Amygdala (tissue), 56 donors: Measurements from ENCODE around the gene PRKAB1.
"Not testable (repeated sequence)": the region's sequence is repeated elsewhere in the genome, so short reads cannot be mapped to it uniquely, and the experiment has no call there.

Experiments
- DNase-seq, 56 donors: peaks; one replicate each; lab custom pipeline; 2025; lab: John Stamatoyannopoulos, UW

PRKAB1 gene

GRCh38 chr12:119683413-119683812 lies 15.5 kb downstream of the PRKAB1 start:
- no peak for DNase-seq

DNA sequence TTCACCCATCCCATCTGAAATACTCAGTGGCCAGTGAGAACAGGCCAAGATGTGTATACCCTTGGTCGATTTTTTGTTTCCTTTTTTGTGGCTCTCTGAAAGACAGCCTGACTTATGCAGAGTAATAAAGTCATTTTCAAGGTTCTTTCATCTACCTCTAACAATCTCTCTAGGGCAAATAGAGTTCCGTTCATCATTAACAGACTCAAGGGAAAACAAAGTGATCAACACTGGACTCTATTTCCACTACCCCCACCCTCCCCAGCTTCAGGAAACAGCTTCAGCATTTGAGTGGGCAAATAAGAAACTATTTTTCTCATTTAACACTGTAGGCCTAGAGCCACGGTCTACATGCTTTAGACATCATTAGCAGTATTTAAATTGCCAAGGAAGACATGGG lies 15.9 kb downstream of the PRKAB1 start:
- DNase-seq = no peak

DNA sequence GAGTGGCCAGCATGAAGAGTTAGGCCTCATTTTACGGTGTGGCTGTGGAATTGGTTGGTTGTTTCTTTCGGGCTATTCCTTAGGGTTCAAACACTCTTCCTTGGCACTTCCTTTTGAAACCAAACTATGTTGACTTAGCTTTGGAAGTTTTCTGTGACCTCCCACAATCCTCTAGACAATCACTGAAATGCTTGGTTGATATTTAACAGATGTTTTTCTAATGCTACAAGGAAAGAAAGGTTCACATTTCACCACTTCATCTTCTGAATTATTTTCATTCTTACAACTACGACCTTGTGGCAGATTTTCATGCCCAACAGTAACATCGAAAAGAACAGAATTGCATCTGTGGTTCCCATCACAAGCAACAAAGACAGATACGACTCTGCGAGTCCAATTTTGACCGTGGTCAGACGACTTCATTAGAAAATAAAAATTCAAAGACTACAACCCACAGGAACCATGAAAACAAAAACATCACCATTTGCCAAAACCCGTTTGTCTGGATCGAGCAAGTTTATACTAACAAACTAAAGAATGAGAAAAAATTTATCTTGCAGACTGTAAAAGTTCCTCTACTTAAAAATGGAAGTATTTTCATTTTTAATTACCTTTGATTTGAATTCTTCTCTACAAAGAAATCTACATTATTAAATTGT lies 16.9 kb downstream of the PRKAB1 start:
- no peak for DNase-seq

GRCh38 chr12:119685375-119685774 lies 17.4 kb downstream of the PRKAB1 start:
- DNase-seq = no peak

DNA sequence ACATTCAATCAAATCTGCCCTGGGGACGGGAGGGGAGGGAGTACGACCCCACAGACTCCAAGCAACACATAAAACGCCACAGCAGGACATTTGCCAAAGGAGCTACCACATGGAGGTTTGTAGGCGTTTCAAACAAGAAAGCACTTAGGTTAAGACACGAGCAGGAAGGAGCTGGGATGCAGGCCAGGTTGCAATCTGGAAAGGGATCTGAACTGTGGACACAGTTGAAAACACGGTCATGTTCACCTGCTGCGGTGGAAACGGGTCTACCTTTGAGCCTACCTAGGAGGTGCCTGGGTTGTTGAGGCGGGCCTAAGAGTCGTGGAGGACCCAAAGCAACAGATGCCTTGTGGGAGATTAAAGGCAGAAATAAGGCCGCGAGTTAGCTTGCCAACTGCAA lies 18.4 kb downstream of the PRKAB1 start:
- no peak for DNase-seq

GRCh38 chr12:119686776-119687175 lies 18.8 kb downstream of the PRKAB1 start:
- peak in 4 of 56 donors; percentile 7 to 55 (median 21) for DNase-seq

- no peak for DNase-seq
These were observed 19.5 kb downstream of the PRKAB1 start for GRCh38 chr12:119687406-119687805.

DNA sequence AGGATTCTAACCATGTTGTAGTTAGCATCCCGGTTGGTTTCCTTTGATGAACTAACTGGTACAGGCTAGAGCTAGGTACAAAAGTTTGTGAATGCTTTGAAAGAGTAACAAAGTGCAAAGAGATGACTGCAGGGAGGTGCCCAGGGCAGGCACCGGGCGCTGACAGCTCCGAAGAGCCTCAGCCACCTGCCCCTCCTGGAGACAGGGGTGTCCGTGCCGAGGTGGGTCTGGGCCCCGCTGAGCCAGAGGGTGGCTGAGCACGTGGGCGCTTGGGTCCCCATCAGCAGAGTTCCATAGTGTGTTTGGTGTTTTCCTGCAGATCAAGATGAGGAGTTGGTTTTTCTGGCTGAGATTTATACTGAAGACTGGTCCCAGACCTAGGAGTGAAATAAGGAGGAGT lies 19.9 kb downstream of the PRKAB1 start:
- DNase-seq = no peak

GRCh38 chr12:119689935-119690500 lies 22.1 kb downstream of the PRKAB1 start:
- no peak for DNase-seq

- no peak for DNase-seq
These were observed 23.4 kb downstream of the PRKAB1 start for GRCh38 chr12:119691202-119691810.

GRCh38 chr12:119692410-119692809 lies 24.5 kb downstream of the PRKAB1 start:
- DNase-seq = peak in 3 of 56 donors; percentile 8 to 19 (median 14)

DNA sequence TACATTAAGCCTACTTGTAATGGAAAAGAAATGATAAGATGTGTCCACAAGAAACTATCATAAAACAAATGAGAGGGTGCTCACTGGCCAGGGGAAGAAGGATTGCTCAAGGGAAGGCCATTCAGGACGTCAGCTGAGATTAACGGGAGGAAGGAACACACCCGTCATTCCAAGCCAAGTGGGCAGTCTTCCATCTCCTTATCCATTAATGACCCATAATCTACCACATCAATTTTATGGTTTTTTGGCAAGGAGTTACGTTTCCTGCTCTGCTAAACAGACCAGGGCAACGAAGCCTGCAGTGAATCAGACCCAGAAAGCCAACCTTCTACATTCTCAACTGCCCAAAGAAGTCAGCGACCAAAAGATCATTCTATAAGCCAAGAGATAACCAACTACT lies 25.1 kb downstream of the PRKAB1 start:
- no peak for DNase-seq

DNA sequence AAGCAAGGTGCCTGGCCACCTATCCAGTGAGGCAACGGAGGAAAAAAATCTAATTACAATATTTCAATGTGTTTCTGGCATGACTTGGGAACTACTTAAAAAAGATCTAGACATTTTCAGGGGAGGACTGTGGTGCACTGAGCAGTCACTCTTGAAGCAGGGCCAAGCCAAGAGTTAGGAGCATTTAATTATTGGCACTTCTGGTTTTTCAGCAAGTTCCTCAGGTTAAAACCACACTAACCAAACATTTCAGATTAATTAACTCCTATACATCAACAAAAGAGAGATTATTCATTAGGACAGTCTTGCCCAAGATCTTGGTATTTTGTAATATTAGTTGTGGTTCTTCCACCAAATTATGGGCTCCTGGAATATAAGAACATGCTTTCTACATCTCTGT lies 25.6 kb downstream of the PRKAB1 start:
- DNase-seq = no peak

- no peak for DNase-seq
These were observed 26.2 kb downstream of the PRKAB1 start for GRCh38 chr12:119694111-119694510.

GRCh38 chr12:119695034-119695433 lies 27.1 kb downstream of the PRKAB1 start:
- no peak for DNase-seq

DNA sequence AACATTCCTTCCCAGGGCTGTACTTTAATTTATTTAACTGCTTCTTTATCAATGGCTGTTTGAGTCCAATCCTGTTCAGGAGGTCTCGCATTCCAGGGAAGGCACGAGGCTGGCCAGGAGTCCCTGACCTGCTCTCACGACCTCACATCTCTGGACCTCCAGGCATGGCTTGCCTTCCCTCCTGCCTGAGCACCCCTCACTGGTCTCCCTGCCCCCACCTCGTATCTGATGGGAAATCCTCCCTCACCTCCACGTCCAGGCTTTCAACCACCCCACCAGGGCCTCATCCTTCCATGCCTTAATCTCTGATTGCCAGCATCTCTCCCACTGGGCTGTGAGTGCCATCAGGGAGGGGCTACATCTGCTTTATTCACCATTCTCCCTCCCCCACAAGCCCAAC lies 29.0 kb downstream of the PRKAB1 start:
- DNase-seq = no peak

GRCh38 chr12:119699199-119699760 lies 31.3 kb downstream of the PRKAB1 start:
- no peak for DNase-seq

DNA sequence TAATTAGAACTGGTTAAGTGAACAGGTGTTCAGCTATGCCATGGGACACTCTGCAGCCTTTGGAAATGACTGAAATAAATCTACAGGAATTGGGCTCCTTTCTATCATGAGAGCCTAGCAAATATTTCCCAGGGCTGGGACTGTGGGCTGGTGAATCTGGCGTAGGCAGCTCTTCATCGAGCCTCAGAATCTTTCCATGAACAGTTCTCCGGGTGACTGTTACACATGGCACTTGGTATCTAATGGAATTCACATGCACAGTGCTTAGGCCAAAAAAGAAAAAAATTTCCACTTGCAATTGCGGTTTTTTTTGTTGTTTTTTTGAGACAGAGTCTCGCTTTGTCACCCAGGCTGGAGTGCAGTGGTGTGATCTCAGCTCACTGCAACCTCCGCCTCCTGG lies 32.1 kb downstream of the PRKAB1 start:
- peak in 2 of 56 donors; percentile 26 to 36 for DNase-seq

GRCh38 chr12:119704065-119704747 lies 36.3 kb downstream of the PRKAB1 start:
- DNase-seq = peak in 1 of 56 donors; percentile 15

- DNase-seq = no peak
These were observed 37.2 kb downstream of the PRKAB1 start for GRCh38 chr12:119705182-119705581.

DNA sequence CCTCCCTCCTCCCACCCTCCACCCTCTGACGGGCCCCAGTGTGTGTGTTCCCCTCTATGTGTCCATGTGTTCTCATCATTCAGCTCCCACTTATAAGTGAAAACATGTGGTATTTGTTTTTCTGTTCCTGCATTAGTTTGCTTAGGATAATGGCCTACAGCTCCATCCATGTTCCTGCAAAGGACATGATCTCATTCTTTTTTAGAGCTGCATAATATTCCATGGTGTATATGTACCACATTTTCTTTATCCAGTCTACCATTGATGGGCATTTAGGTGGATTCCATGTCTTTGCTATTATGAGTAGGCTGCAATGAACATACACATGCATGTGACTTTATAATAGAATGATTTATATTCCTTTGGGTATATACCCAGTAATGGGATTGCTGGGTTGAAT lies 38.5 kb downstream of the PRKAB1 start:
- DNase-seq = not testable (repeated sequence)
